Activated T-cell treated with anti-CD3 and anti-CD28 coated beads, Interleukin-2, amount 50 U/mL, for 1 hour (primary cell): Measurements from ENCODE around the gene DR1.
"Not testable (repeated sequence)": the region's sequence is repeated elsewhere in the genome, so short reads cannot be mapped to it uniquely, and the experiment has no call there.

Experiments used
- DNase-seq: peaks from one replicate; pipeline ENCODE4 v3.0.0-alpha.2; 2020

Gene DR1

GRCh38 chr1:93344484-93344883 lies 1.2 kb upstream of the DR1 start:
- DNase-seq, result no peak

DNA sequence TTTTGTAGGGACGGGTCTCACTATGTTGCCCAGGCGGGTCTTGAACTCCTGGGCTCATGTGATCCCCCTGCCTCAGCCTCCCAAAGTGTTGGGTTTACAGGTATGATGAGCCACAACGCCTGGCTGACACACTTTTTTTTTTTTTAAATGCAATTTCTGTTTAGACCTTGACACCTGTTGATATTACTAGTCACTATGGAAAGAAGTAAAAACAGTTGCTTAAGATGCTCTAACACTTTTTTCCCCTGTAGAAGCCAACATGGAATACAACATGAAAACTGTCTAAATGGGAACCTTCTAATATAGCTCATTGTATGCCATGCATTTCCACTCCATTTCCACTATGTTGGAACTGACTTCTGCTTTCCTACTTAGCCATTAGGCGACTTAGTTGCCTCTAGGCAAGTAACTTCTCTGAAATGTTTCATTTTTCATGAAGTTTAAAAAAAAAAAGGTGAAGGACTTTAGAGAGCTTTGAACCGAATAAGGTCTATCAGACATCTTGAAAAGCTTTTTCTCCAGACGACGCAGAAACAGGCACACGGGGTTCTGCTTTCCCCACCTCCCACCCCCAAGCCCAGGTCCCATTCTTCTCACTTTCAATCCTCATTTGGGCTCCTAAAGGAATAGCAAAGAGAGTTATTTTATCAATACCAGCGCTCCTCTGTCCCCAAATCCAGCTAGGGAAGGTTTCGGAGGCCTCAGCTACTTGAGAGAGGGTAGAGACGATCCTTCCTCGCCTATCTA lies 648 bp upstream of the DR1 start:
- DNase-seq, result no peak

DNA sequence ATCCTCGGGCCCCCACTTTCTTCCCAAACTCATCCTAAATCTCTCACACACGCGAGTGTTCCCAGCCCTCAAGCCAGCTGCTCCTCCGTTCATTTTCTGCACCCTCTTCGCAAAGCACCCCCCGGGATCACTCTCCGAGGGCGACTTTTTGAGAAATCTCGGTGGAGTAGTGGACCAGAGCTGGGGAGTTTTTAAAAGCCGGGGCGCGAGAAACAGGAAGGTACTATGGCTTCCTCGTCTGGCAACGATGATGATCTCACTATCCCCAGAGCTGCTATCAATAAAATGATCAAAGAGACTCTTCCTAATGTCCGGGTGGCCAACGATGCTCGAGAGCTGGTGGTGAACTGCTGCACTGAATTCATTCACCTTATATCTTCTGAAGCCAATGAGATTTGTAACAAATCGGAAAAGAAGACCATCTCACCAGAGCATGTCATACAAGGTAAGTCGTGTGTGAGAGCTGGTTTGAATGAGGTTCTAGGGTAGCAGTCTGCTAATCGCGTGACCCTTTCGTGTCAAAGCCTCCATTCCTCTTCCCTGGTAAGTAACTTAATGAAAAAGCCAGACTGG lies 800 bp downstream of the DR1 start:
- no peak for DNase-seq

DNA sequence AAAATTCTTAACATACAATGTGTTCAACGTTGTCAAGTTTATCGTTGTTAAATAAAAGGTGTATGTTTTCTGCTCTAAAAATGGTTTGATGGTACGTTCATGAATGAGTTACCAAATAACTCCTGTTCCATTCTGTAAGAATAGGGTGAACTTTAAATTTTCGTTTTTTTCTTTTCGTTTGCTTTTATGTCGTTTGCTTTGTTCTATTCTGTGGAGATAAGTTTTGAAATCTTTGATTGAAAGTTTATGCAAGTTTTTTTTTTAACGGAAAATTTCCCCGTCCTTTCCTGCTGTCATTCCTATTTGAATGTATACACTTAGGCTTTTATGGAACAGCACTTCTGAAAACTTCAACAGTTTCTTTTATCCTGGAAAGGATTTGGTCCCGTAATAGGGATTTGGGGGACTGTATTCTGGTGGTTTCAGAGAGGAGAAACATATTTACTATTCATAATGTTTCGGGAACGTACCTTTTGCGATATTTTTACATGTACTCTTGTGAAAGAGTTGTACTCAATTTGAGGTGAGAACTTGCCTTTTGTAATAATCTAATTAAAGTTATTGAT lies 1.7 kb downstream of the DR1 start:
- no peak for DNase-seq

DNA sequence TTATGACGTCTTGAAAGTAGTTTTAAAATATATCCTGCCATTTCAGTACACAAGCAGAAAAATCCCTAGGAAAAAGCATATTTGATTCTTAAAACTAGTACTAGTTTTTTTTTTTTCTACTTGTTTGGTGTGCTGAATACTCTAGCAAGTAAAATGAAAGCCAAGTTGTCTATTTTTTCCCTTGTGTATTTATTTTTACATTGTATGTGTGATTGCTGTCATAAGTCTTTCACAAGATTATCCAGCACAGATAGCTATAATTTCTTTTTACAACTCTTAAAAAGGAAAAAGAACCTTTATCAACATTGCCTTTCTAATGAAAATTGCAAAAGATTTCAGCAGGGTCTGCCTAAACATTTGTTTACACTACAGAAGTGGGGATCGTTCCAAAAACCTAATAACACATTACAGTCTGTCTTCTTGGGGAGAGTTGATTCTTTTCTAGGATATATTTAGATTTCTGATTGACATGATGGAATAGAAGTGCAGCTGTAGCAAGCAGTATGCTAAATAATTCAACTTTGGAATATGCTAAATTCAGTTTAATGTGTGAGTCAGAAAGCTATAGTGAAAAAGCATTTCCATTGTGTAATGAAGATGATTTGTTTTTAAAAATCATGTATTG lies 2.5 kb downstream of the DR1 start:
- DNase-seq, result no peak

DNA sequence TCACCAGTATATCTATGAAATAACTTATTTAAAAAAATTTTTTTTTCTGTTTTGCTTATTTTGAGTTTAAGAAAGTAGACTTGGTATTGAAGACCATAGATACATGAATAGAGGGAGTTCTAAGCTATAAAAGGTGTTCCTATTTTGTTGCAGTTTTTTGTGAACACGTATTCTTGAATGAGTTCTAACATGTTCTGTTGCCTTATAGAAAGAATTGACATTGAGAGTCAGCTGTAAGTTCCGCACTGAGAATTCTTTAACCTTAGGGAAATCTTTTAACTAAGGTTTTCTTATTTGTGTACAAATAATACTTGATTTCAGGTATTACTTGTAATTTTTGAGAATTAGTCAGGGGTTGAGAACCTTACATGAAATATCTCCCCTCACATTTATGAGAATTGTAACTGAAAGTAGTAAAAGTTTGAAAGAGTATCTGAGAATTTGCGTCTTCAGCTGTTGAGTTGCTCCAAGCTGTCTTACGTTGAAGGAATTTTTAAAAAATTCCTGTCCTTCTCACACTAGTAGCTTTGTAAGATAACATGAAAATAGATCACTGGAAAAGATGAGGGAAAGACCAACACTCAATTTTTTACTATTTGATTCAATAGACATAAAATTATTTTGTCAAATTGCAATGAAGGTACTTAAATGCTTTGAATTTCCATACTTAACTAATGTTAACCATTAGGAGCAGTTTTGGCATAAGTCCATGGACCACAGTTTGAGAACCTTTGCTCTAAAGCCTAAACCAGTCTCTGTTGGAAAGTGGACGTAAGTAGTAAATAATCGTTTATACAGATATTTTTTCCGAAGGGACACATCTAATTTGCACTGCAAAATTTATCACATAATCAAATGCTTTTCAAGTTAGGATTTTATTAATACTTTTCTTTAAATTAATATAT lies 3.8 kb downstream of the DR1 start:
- DNase-seq, result no peak

- no peak for DNase-seq
Observed at GRCh38 chr1:93350322-93350721, 4.6 kb downstream of the DR1 start.

DNA sequence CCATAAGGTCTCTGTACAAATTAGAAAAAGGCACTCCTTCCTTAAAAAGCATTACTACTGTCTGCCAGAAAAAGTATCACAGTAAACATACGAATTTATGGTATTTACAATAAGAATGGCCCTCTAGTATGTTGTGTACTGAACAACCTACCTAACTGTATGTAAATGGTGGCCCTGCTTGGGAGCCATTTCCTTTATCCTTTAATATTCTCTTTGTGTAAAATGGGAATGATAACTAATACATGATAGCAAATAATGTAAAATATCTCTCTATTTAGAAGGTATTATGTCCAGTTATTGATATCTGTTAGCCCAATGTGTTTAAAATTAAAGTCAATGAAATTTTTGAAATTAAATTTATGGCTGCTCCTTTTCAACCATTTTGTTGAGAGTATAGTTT lies 5.2 kb downstream of the DR1 start:
- DNase-seq, result no peak

GRCh38 chr1:93351346-93351745 lies 5.6 kb downstream of the DR1 start:
- not testable (repeated sequence) for DNase-seq

GRCh38 chr1:93352376-93352775 lies 6.7 kb downstream of the DR1 start:
- no peak for DNase-seq

- DNase-seq, result no peak
Observed at GRCh38 chr1:93353286-93353685, 7.6 kb downstream of the DR1 start.

DNA sequence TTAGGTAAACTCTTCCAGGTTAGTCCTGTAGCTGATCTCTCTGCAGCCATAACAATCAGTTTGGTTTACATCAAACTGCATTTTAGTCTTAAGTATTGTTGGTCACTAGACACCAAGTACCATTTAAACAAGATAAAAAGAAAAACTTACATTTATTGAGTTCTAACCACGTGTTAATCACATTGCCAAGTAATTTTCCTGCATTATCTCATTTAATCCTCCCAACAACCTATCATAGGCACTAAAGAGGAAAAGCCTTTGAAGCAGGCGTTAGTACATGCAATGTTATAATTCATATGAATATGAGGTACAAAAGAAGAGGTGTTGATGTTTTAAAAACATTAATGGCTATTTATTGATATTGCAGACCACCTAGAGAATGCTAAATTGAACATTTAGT lies 9.0 kb downstream of the DR1 start:
- DNase-seq, result no peak

DNA sequence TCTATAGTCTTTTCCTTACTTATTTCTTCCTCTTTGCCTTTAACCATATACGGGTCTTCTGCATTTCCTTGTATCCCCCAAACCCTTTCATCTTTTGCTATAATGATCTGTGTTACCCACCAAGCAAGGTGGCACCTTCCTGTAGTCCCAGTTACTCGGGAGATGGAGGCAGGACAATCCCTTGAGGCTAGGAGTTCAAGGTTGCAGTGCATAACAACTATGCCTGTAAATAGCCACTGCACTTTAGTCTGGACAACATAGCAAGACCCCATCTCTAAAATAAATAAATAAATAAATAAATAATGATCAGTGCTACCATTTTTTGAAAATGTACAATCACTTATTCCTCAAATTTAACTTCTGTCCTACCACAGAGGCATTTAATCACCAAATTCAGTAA lies 11.5 kb downstream of the DR1 start:
- no peak for DNase-seq

DNA sequence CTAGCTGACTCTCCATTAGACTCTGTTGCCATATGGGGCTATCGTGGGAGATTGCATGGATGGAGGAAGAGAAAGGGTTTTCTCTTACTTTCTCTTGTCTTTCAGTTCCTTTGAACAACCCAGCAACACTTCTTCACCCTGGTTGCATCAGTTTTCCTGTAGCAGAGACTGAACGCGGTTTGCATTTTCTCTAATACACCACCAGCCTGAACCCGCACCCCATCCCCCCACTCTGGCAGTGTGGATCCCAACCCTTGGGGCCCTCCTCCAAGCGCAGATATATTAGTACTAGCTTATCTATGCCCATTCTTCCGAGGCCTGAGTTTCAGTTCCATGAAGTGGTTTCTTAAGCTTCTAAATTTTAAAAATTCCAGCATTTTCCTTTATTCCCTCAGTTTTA lies 12.6 kb downstream of the DR1 start:
- no peak for DNase-seq

DNA sequence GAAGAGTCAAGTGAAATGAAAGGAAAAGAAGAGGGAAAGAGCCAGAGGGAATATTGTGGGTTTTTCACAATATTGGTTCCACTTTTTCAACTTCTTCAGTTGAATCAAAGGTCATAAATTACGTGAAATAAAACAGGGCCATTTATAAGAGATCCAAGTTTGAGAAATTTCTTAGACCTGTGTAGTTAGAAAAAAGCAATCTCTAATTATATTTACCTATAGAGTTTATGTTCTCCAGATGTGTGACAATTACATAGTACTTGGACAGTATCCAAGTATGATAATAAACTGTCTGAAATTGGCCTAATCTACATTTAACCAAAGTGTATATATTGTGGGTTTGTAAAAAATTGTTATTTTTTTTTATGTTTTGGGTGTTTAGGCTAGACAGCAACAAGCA lies 14.4 kb downstream of the DR1 start:
- DNase-seq, result no peak

- no peak for DNase-seq
Observed at GRCh38 chr1:93362237-93362636, 16.5 kb downstream of the DR1 start.

GRCh38 chr1:93365813-93366212 lies 20.1 kb downstream of the DR1 start:
- DNase-seq, result no peak

DNA sequence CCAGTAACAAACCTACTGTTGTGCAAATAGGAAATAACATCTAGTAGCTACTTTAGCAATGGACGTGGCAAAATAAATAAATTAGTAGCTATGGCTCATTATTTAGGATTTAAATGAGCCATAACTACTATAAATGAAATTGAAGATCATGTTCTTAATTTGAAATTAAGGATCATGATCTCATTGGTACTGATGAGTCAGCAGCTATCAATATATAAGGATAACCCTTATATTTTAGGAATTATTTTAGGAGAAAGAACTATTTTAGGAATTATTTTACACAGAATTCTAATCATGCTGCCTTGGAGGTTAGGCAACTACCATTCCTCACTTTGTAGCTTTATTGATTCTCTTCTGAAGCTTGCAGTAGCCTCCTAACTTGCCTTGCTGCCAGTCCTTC lies 24.0 kb downstream of the DR1 start:
- no peak for DNase-seq

DNA sequence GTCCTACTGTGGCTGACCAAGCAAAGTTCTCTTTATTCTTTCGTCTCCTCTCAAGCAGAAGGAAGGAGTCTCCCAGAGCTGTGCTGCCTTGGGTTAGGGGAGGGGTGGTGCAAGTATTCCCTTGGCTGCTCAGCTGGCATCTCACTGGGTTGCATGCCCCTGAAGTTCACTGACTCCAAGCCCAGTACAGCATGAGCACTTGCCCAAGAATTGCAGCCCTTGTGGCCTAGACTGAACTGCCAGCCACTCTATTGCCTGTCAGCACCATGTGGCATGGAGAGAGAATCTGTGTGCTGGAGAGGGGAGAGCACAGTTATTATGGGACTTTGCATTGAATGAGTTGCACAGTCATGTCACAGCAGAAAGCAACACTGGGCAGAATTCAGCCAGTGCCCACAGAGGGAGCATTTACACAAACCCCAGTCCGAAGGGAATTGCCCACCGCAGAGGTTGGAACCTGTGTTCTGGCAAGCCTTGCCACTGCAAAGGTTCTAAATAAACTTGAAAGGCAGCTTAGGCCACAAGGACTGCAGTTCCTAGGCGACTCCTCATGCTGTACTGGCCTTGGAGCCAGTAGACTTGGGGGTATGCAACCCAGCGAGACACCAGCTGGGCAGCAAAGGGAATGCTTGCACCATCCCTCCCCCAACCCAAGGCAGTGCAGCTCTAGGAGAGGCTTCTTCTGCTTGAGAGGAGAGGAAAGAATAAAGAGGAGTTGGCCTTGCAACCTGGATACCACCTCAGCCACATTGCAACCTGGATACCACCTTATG lies 28.8 kb downstream of the DR1 start:
- no peak for DNase-seq

GRCh38 chr1:93384656-93385055 lies 38.9 kb downstream of the DR1 start:
- DNase-seq, result no peak

DNA sequence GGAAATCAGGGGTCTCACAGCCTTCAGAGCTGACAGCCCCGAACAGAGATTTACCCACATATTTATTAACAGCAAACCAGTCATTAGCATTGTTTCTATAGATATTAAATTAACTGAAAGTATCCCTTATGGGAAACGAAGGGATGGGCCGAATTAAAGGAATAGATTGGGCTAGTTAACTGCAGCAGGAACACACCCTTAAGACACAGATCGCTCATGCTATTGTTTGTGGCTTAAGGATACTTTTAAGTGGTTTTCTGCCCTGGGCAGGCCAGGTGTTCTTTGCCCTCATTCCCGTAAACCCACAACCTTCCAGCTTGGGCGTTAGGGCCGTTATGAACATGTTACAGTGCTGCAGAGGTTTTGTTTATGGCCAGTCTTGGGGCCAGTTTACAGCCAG lies 40.6 kb downstream of the DR1 start:
- DNase-seq, result not testable (repeated sequence)

- DNase-seq, result no peak
Observed at GRCh38 chr1:93394514-93394913, 48.8 kb downstream of the DR1 start.
